Neural progenitor cell (in vitro differentiated cells): Measurements from ENCODE around the gene DLGAP3.

Experiments
- CTCF ChIP-seq: fragments of 200-600 bp; sonication (generic); IDR thresholded peaks from 2 replicates; pipeline ENCODE4 v1.5.1; 2017; ENCODE audit warnings: antibody characterized with exemption, mild to moderate bottlenecking
- EZH2 ChIP-seq: fragments of 200-600 bp; sonication (generic); IDR thresholded peaks from 2 replicates; pipeline ENCODE4 v1.6.1; 2017; ENCODE audit warnings: antibody characterized with exemption, mild to moderate bottlenecking, moderate library complexity

- no peak for TF ChIP-seq CTCF
- no peak for TF ChIP-seq EZH2
Observed at GRCh38 chr1:34842073-34842472, 87.4 kb downstream of the DLGAP3 start.
